HepG2 (cell line): ENCODE data around the gene DDX54. TPM values are rescaled to one million over a fixed set of nuclear protein-coding genes. Genes with fewer than 3 reads are reported as not detected.
A peak's percentile ranks its signal among the peaks of the same experiment; 100 is the strongest.

Source experiments
- AKAP8 ChIP-seq: sonication (generic); formaldehyde crosslinking; IDR thresholded peaks from 2 replicates; pipeline ENCODE4 v1.5.1; 2020; ENCODE audit warnings: mild to moderate bottlenecking, missing genetic modification reagents
- FOSL1 ChIP-seq: sonication (generic); formaldehyde crosslinking; IDR thresholded peaks from 2 replicates; pipeline ENCODE4 v1.9.0; 2021; ENCODE audit warnings: missing genetic modification reagents, borderline replicate concordance
- GATAD1 ChIP-seq: IDR thresholded peaks from 2 replicates; pipeline ENCODE4 v1.6.1; 2016; ENCODE audit warnings: missing genetic modification reagents, missing compliant biosample characterization
- KAT2B ChIP-seq: fragments of 150-350 bp; IDR thresholded peaks from 2 replicates; pipeline ENCODE4 v1.6.1; 2014; ENCODE audit warnings: low read depth, low read length, borderline replicate concordance
- MEIS2 ChIP-seq: sonication (generic); formaldehyde crosslinking; IDR thresholded peaks from 2 replicates; pipeline ENCODE4 v1.9.0; 2021; ENCODE audit warnings: mild to moderate bottlenecking, missing genetic modification reagents
- RCOR2 ChIP-seq: IDR thresholded peaks from 2 replicates; pipeline ENCODE4 v1.6.1; 2016; ENCODE audit warnings: missing biosample characterization, missing genetic modification reagents
- SATB2 ChIP-seq: sonication (generic); formaldehyde crosslinking; IDR thresholded peaks from 2 replicates; pipeline ENCODE4 v1.5.0; 2020; ENCODE audit warnings: missing genetic modification reagents
- ZFX ChIP-seq: sonication (generic); formaldehyde crosslinking; IDR thresholded peaks from 2 replicates; pipeline ENCODE4 v1.4.0; 2020; ENCODE audit warnings: mild to moderate bottlenecking, low read depth, missing genetic modification reagents, moderate library complexity
- ZNF160 ChIP-seq: sonication (generic); formaldehyde crosslinking; IDR thresholded peaks from 2 replicates; pipeline ENCODE4 v1.8.0; 2022; ENCODE audit warnings: mild to moderate bottlenecking, inconsistent platforms, missing genetic modification reagents
- ZNF33A ChIP-seq: sonication (generic); formaldehyde crosslinking; IDR thresholded peaks from 2 replicates; pipeline ENCODE4 v1.5.1; 2020; ENCODE audit warnings: missing genetic modification reagents, mild to moderate bottlenecking, moderate library complexity, borderline replicate concordance
- ZNF557 ChIP-seq: sonication (generic); formaldehyde crosslinking; IDR thresholded peaks from 2 replicates; pipeline ENCODE4 v1.4.0; 2020; ENCODE audit warnings: missing genetic modification reagents
- ZNF598 ChIP-seq: sonication (generic); formaldehyde crosslinking; IDR thresholded peaks from 2 replicates; pipeline ENCODE4 v1.5.1; 2020; ENCODE audit warnings: mild to moderate bottlenecking, missing genetic modification reagents, borderline replicate concordance
- ZNF768 ChIP-seq: sonication (generic); formaldehyde crosslinking; IDR thresholded peaks from 2 replicates; pipeline ENCODE4 v1.4.0; 2020; ENCODE audit warnings: missing genetic modification reagents
- polyA plus RNA-seq, 8 experiments: library from polyadenylated mRNA; depleted of rRNA in 3 of 8; stranded (reverse) in 7 of 8; unstranded in 1 of 8; fragments of >200 nt; fragmentation: Illumina TruSeq in 4 of 8; extraction: Trizol in 4 of 8; gene quantifications; 2 replicates each; pipeline versions ENCODE4 v1.2.1 to v1.2.3, GENCODE V29; 2011 to 2016; ENCODE audit warnings: low read depth in 4 of 8, missing spikeins in 1 of 8, mixed read lengths in 1 of 8; ENCODE audit not compliant: insufficient read depth in 1 of 8
- total RNA-seq, 5 experiments: library from RNA; depleted of rRNA; stranded (reverse); fragments of >200 nt; fragmentation: Illumina TruSeq; extraction: Trizol; gene quantifications; 2 replicates each; pipeline ENCODE4 v1.2.3, GENCODE V29; 2016; ENCODE audit warnings: low read depth in 1 of 5
- TF ChIP-seq, protein P1 (sequence below): IDR thresholded peaks from 2 replicates; pipeline ENCODE4 v1.6.1; 2016; ENCODE audit warnings: missing compliant biosample characterization, missing genetic modification reagents, borderline replicate concordance
- TF ChIP-seq, protein P2 (sequence below): sonication (generic); formaldehyde crosslinking; IDR thresholded peaks from 2 replicates; pipeline ENCODE4 v1.4.0; 2020; ENCODE audit warnings: missing genetic modification reagents
- TF ChIP-seq, protein P3 (sequence below): fragments of 450-650 bp; IDR thresholded peaks from 2 replicates; pipeline ENCODE4 v1.6.1; 2016
- TF ChIP-seq, protein P4 (sequence below): sonication (generic); formaldehyde crosslinking; conservative IDR thresholded peaks from 2 replicates; pipeline ENCODE4 v1.4.0; 2020; ENCODE audit warnings: missing genetic modification reagents
- TF ChIP-seq, protein P5 (sequence below): sonication (generic); formaldehyde crosslinking; IDR thresholded peaks from 2 replicates; pipeline ENCODE4 v1.8.1; 2022; ENCODE audit warnings: mild to moderate bottlenecking, missing genetic modification reagents

DDX54 gene
- total and polyA plus RNA-seq, 2 of the 13 experiments (the other 11 are each of a cell fraction or from before 2014, with no cell fraction given), result 59.7 to 61.1 TPM

DNA sequence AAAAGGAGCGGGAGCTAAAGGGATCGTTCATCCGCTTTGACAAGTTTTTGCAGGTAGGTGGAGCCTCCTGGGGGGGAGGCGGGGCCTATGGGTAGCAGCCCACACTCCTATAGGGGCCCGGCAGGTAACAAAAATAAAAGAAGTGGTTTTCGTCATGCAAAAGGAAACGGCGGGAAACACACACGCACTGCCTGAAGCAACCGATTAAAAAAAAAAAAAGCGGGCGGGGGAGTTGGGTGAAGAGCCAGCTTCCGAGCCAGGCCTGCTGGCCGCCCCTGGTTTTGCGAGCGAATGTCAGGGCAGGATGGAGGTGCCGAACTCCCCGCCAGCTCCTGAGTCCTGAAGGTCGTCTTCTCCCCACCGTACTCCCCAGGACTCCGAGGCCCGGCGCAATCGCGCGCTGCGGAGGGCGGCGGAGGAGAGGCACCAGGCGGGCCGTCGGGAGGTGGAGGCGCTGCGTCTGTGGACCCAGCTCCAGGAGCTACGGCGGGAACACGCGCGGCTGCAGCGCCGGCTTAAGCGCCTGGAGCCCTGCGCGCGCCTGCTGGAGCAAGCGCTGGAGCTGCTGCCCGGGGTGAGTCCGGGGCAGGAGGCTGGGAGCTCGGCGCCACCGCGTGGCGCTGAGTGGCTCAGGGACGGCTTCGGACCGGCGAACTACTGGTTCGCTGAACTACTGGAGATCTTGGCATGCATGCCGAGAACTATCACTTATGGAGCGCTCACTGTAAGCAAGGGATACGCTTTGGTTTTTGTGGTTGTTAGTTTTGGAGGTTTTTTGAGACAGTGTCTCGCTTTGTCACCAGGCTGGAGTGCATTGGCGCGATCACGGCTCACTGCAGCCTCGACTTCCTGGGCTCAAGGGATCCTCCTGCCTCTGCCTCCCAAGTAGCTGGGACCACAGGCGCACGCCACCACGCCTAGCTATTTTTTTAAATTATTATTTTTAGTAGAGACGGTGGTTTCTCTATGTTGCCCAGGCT is 32.2 kb downstream of the DDX54 start (continued):
- TF ChIP-seq SATB2 (no peak), FOSL1 (CRISPR knock-in tag) (no peak), KAT2B (no peak), ZNF557 (CRISPR knock-in tag) (no peak), ZNF33A (no peak), ZNF598 (no peak), MEIS2 (CRISPR knock-in tag) (0 out of 2 replicates have a peak, but pooled peaks have one; percentile 16), GATAD1 (CRISPR knock-in tag) (no peak), ZFX (CRISPR knock-in tag) (peak; percentile 32; the same call in 1 of the 2 replicates), AKAP8 (no peak), ZNF160 (CRISPR knock-in tag) (no peak), ZNF768 (peak; percentile 57; the same call in 1 of the 2 replicates), RCOR2 (CRISPR knock-in tag) (no peak)
- TF ChIP-seq, protein P1, sequence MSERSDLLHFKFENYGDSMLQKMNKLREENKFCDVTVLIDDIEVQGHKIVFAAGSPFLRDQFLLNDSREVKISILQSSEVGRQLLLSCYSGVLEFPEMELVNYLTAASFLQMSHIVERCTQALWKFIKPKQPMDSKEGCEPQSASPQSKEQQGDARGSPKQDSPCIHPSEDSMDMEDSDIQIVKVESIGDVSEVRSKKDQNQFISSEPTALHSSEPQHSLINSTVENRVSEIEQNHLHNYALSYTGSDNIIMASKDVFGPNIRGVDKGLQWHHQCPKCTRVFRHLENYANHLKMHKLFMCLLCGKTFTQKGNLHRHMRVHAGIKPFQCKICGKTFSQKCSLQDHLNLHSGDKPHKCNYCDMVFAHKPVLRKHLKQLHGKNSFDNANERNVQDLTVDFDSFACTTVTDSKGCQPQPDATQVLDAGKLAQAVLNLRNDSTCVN (CRISPR knock-in tag), result no peak
- TF ChIP-seq, protein P2, sequence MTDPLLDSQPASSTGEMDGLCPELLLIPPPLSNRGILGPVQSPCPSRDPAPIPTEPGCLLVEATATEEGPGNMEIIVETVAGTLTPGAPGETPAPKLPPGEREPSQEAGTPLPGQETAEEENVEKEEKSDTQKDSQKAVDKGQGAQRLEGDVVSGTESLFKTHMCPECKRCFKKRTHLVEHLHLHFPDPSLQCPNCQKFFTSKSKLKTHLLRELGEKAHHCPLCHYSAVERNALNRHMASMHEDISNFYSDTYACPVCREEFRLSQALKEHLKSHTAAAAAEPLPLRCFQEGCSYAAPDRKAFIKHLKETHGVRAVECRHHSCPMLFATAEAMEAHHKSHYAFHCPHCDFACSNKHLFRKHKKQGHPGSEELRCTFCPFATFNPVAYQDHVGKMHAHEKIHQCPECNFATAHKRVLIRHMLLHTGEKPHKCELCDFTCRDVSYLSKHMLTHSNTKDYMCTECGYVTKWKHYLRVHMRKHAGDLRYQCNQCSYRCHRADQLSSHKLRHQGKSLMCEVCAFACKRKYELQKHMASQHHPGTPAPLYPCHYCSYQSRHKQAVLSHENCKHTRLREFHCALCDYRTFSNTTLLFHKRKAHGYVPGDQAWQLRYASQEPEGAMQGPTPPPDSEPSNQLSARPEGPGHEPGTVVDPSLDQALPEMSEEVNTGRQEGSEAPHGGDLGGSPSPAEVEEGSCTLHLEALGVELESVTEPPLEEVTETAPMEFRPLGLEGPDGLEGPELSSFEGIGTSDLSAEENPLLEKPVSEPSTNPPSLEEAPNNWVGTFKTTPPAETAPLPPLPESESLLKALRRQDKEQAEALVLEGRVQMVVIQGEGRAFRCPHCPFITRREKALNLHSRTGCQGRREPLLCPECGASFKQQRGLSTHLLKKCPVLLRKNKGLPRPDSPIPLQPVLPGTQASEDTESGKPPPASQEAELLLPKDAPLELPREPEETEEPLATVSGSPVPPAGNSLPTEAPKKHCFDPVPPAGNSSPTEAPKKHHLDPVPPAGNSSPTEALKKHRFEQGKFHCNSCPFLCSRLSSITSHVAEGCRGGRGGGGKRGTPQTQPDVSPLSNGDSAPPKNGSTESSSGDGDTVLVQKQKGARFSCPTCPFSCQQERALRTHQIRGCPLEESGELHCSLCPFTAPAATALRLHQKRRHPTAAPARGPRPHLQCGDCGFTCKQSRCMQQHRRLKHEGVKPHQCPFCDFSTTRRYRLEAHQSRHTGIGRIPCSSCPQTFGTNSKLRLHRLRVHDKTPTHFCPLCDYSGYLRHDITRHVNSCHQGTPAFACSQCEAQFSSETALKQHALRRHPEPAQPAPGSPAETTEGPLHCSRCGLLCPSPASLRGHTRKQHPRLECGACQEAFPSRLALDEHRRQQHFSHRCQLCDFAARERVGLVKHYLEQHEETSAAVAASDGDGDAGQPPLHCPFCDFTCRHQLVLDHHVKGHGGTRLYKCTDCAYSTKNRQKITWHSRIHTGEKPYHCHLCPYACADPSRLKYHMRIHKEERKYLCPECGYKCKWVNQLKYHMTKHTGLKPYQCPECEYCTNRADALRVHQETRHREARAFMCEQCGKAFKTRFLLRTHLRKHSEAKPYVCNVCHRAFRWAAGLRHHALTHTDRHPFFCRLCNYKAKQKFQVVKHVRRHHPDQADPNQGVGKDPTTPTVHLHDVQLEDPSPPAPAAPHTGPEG (CRISPR knock-in tag), result no peak; the same call in 1 of the 2 replicates
- TF ChIP-seq, protein P3, sequence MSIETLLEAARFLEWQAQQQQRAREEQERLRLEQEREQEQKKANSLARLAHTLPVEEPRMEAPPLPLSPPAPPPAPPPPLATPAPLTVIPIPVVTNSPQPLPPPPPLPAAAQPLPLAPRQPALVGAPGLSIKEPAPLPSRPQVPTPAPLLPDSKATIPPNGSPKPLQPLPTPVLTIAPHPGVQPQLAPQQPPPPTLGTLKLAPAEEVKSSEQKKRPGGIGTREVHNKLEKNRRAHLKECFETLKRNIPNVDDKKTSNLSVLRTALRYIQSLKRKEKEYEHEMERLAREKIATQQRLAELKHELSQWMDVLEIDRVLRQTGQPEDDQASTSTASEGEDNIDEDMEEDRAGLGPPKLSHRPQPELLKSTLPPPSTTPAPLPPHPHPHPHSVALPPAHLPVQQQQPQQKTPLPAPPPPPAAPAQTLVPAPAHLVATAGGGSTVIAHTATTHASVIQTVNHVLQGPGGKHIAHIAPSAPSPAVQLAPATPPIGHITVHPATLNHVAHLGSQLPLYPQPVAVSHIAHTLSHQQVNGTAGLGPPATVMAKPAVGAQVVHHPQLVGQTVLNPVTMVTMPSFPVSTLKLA, result no peak
- TF ChIP-seq, protein P4, sequence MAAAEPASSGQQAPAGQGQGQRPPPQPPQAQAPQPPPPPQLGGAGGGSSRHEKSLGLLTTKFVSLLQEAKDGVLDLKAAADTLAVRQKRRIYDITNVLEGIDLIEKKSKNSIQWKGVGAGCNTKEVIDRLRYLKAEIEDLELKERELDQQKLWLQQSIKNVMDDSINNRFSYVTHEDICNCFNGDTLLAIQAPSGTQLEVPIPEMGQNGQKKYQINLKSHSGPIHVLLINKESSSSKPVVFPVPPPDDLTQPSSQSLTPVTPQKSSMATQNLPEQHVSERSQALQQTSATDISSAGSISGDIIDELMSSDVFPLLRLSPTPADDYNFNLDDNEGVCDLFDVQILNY (CRISPR knock-in tag), result no peak
- TF ChIP-seq, protein P5, sequence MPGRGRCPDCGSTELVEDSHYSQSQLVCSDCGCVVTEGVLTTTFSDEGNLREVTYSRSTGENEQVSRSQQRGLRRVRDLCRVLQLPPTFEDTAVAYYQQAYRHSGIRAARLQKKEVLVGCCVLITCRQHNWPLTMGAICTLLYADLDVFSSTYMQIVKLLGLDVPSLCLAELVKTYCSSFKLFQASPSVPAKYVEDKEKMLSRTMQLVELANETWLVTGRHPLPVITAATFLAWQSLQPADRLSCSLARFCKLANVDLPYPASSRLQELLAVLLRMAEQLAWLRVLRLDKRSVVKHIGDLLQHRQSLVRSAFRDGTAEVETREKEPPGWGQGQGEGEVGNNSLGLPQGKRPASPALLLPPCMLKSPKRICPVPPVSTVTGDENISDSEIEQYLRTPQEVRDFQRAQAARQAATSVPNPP (CRISPR knock-in tag), result no peak
